Hepatocyte (in vitro differentiated cells): ENCODE measurements around the gene LIME1. TPM values are rescaled to one million over a fixed set of nuclear protein-coding genes. Genes with fewer than 3 reads are reported as not detected.

Source experiments
- DNase-seq: peaks from one replicate; pipeline ENCODE4 v3.0.0-alpha.2; 2016; ENCODE audit warnings: low spot score
- H2AFZ ChIP-seq: fragments of 200-600 bp; sonication (generic); 2 replicates; pipeline ENCODE4 v1.6.0; 2016; ENCODE audit warnings: antibody characterized with exemption, mild to moderate bottlenecking
- H3K27ac ChIP-seq: fragments of 200-600 bp; sonication (generic); 2 replicates; pipeline ENCODE4 v1.5.1; 2016; ENCODE audit warnings: mild to moderate bottlenecking
- H3K27me3 ChIP-seq: fragments of 200-600 bp; sonication (generic); 2 replicates; pipeline ENCODE4 v1.6.1; 2016
- H3K36me3 ChIP-seq: fragments of 200-600 bp; sonication (generic); replicated peaks from 2 replicates; pipeline ENCODE4 v1.5.1; 2016; ENCODE audit warnings: low read depth; ENCODE audit not compliant: insufficient read depth
- H3K4me1 ChIP-seq: fragments of 200-600 bp; sonication (generic); 2 replicates; pipeline ENCODE4 v1.5.1; 2016; ENCODE audit warnings: mild to moderate bottlenecking, moderate library complexity; ENCODE audit not compliant: insufficient read depth
- H3K4me2 ChIP-seq: fragments of 200-600 bp; sonication (generic); 2 replicates; pipeline ENCODE4 v1.6.0; 2016
- H3K4me3 ChIP-seq: fragments of 200-600 bp; sonication (generic); 2 replicates; pipeline ENCODE4 v1.5.1; 2016; ENCODE audit warnings: mild to moderate bottlenecking
- H3K79me2 ChIP-seq: fragments of 200-600 bp; sonication (generic); 2 replicates; pipeline ENCODE4 v1.6.0; 2017; ENCODE audit warnings: mild to moderate bottlenecking
- H3K9me2 ChIP-seq: fragments of 200-600 bp; sonication (generic); replicated peaks from 2 replicates; pipeline ENCODE4 v1.6.0; 2017; ENCODE audit warnings: mild to moderate bottlenecking; ENCODE audit not compliant: insufficient read depth
- H3K9me3 ChIP-seq: fragments of 200-600 bp; sonication (generic); 2 replicates; pipeline ENCODE4 v1.5.1; 2016; ENCODE audit warnings: low read depth, mild to moderate bottlenecking
- H4K20me1 ChIP-seq: fragments of 200-600 bp; sonication (generic); 2 replicates; pipeline ENCODE4 v1.6.0; 2016; ENCODE audit warnings: mild to moderate bottlenecking; ENCODE audit not compliant: insufficient read depth, poor library complexity, severe bottlenecking
- CTCF ChIP-seq: fragments of 200-600 bp; sonication (generic); IDR thresholded peaks from 2 replicates; pipeline ENCODE4 v1.5.1; 2016; ENCODE audit warnings: antibody characterized with exemption, mild to moderate bottlenecking; ENCODE audit not compliant: poor library complexity
- EZH2 ChIP-seq: fragments of 200-600 bp; sonication (generic); IDR thresholded peaks from 2 replicates; pipeline ENCODE4 v1.6.1; 2016; ENCODE audit warnings: antibody characterized with exemption, mild to moderate bottlenecking, borderline replicate concordance
- EZH2phosphoT487 ChIP-seq: fragments of 200-600 bp; sonication (generic); IDR thresholded peaks from one replicate; pipeline ENCODE4 v1.6.1; 2018; ENCODE audit warnings: antibody characterized with exemption, mild to moderate bottlenecking, low read depth, moderate library complexity; ENCODE audit not compliant: unreplicated experiment, severe bottlenecking
- WGBS: methylation state at CpG from one replicate; pipeline ENCODE4 v1.1.6; 2016; ENCODE audit warnings: low lambda C conversion rate; ENCODE audit errors: missing lambda C conversion rate; 5-methylcytosine and 5-hydroxymethylcytosine counted together
- polyA plus RNA-seq: library from polyadenylated mRNA; unstranded; fragments of >200 nt; fragmentation: Nextera tagmentation; extraction: Ambion mirVana; gene quantifications from 2 replicates; pipeline ENCODE4 v1.2.1, GENCODE V29; 2016
- total RNA-seq: library from RNA; depleted of rRNA; stranded (reverse); fragments of >200 nt; gene quantifications from 2 replicates; pipeline ENCODE4 v1.2.3, GENCODE V29; 2014

The LIME1 gene
- total and polyA plus RNA-seq, 2 experiments from 2014 or later = 11.7 to 20.7 TPM

GRCh38 chr20:63772781-63773518, 36.5 kb downstream of the LIME1 start:
- Histone ChIP-seq H3K36me3 (no peaks in the 10 kb centered on the region), H4K20me1 (no peaks in the 10 kb centered on the region), H3K79me2 (no peaks in the 10 kb centered on the region), H3K9me3 (no peaks in the 10 kb centered on the region), H3K4me1 (peaks cover 4% of the 10 kb centered on the region), H3K9me2 (no peaks in the 10 kb centered on the region), H3K27me3 (no peaks in the 10 kb centered on the region), H3K4me2 (no peak overlapping the region), H2AFZ (no peak overlapping the region), H3K27ac (no peak overlapping the region), H3K4me3 (no peak overlapping the region)
- TF ChIP-seq CTCF (no peak), EZH2 (no peak), EZH2phosphoT487 (no peak)
- WGBS = 87% methylated on average over 20 of the region's 20 CpGs
- DNase-seq = no peak

GRCh38 chr20:63773571-63774241, 37.2 kb downstream of the LIME1 start:
- H2AFZ ChIP-seq = no peak overlapping the region
- H3K27ac ChIP-seq = no peak overlapping the region
- H3K36me3 ChIP-seq = no peaks in the 10 kb centered on the region
- H3K9me2 ChIP-seq = no peaks in the 10 kb centered on the region
- H4K20me1 ChIP-seq = no peaks in the 10 kb centered on the region
- no peaks in the 10 kb centered on the region for H3K79me2 ChIP-seq
- no peaks in the 10 kb centered on the region for H3K9me3 ChIP-seq
- no peak overlapping the region for H3K4me3 ChIP-seq
- no peaks in the 10 kb centered on the region for H3K27me3 ChIP-seq
- 94% methylated on average over 28 of the region's 33 CpGs for WGBS
- no peak for DNase-seq
- no peak overlapping the region for H3K4me2 ChIP-seq
- peaks cover 4% of the 10 kb centered on the region for H3K4me1 ChIP-seq
- no peak for TF ChIP-seq EZH2phosphoT487
- TF ChIP-seq CTCF = no peak
- no peak for TF ChIP-seq EZH2

DNA sequence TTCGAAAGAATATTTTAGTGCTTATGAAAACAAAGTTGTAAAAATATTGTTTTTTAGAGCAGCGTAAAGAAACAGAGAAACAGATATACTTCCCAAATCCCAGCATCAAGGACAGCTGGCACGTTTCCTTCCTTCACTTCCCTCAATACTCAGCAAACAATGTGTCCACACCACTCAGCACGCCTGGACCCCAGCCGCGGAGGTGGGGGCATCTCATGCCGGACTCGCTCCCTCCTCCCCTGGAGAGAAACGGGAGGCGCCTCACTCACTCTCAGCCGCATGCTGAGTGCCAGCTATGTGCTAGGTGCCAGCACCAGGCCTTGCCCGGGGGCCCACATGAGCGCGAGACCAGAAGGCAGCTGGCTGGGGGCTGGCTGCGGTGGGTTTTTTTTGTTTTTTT, 37.8 kb downstream of the LIME1 start:
- TF ChIP-seq EZH2 (no peak), CTCF (no peak), EZH2phosphoT487 (no peak)
- Histone ChIP-seq H3K27ac (no peak overlapping the region), H3K79me2 (no peaks in the 10 kb centered on the region), H3K4me2 (no peak overlapping the region), H3K4me1 (peaks cover 4% of the 10 kb centered on the region), H2AFZ (no peak overlapping the region), H3K9me2 (no peaks in the 10 kb centered on the region), H3K9me3 (no peaks in the 10 kb centered on the region), H3K27me3 (no peaks in the 10 kb centered on the region), H3K4me3 (no peak overlapping the region), H4K20me1 (no peaks in the 10 kb centered on the region), H3K36me3 (no peaks in the 10 kb centered on the region)
- 95% methylated on average over 15 of the region's 15 CpGs for WGBS
- no peak for DNase-seq
